ENCODE measurements around the gene PRKACA.
"Not testable (repeated sequence)": the region's sequence is repeated elsewhere in the genome, so short reads cannot be mapped to it uniquely, and the experiment has no call there.

PRKACA gene

GRCh38 chr19:14048443-14049153 is 69.0 kb downstream of the PRKACA start:
- no peak overlapping the region for H3K4me3 ChIP-seq (ENCODE audit: low read length)
- DNase-seq (ENCODE audit: low read depth), result peak; percentile 25
- peak; percentile 83 for TF ChIP-seq CTCF (IDR thresholded peaks at IDR 0.05; ENCODE audit: insufficient read depth, low read depth, low read length, missing control alignments)

GRCh38 chr19:14047866-14048265 is 69.7 kb downstream of the PRKACA start:
- H3K4me3 ChIP-seq (ENCODE audit: low read length); DNase-seq (ENCODE audit: low read depth): not testable (repeated sequence)

GRCh38 chr19:14042659-14043608 is 74.6 kb downstream of the PRKACA start:
- TF ChIP-seq CTCF (IDR thresholded peaks at IDR 0.05; ENCODE audit: insufficient read depth, low read depth, low read length, missing control alignments), result peak; percentile 59
- not testable (repeated sequence) for H3K4me3 ChIP-seq (ENCODE audit: low read length)
- peak; percentile 71 for DNase-seq (ENCODE audit: low read depth)

Measured in epithelial cell of esophagus (primary cell).